OCI-LY7 (cell line): Measurements from ENCODE around the gene AMPD2. TPM values are rescaled to one million over a fixed set of nuclear protein-coding genes. Genes with fewer than 3 reads are reported as not detected.

Experiments
- BruUV-seq: library from RNA; stranded (reverse); fragments of 400-500 nt; replicated peaks from 2 replicates; lab custom pipeline; 2021; lab: Mats Ljungman, UMichigan
- CTCF ChIA-PET: fragments of 300-600 bp; sonication (Branson Sonifier 250); formaldehyde crosslinking; loops from one replicate; lab custom pipeline; 2022; ENCODE audit warnings: antibody characterized with exemption; ENCODE audit not compliant: unreplicated experiment; lab: Charles Lee
- POLR2A ChIA-PET: fragments of 300-600 bp; sonication (Branson Sonifier 250); formaldehyde crosslinking; loops from one replicate; lab custom pipeline; 2022; ENCODE audit warnings: antibody characterized with exemption; lab: Charles Lee
- DNase-seq: peaks from one replicate; pipeline ENCODE4 v3.0.0-alpha.2; 2015; ENCODE audit warnings: low spot score
- H2AFZ ChIP-seq: fragments of 200-600 bp; sonication (generic), shearing (Covaris generic); 2 replicates; pipeline ENCODE4 v1.6.1; 2014; ENCODE audit warnings: mild to moderate bottlenecking, antibody characterized with exemption, low read length, moderate library complexity
- H3K27ac ChIP-seq: fragments of 200-600 bp; sonication (generic); 2 replicates; pipeline ENCODE4 v1.5.1; 2014; ENCODE audit warnings: mixed run types, low read depth, mild to moderate bottlenecking, moderate library complexity, low read length, inconsistent platforms; ENCODE audit not compliant: poor library complexity, severe bottlenecking
- H3K36me3 ChIP-seq: fragments of 200-600 bp; sonication (generic); 2 replicates; pipeline ENCODE4 v1.6.1; 2014; ENCODE audit warnings: mild to moderate bottlenecking, antibody characterized with exemption, low read length, moderate library complexity, mixed read lengths; ENCODE audit not compliant: insufficient read depth
- H3K4me1 ChIP-seq: fragments of 200-600 bp; sonication (generic); 2 replicates; pipeline ENCODE4 v1.5.1; 2014; ENCODE audit warnings: mild to moderate bottlenecking, low read length; ENCODE audit not compliant: insufficient read depth, poor library complexity, severe bottlenecking
- H3K4me2 ChIP-seq: fragments of 200-600 bp; sonication (generic); 2 replicates; pipeline ENCODE4 v1.6.1; 2014; ENCODE audit warnings: mild to moderate bottlenecking, low read length
- H3K4me3 ChIP-seq: fragments of 200-600 bp; sonication (generic); 2 replicates; pipeline ENCODE4 v1.5.1; 2014; ENCODE audit warnings: mild to moderate bottlenecking, low read depth, low read length; ENCODE audit not compliant: poor library complexity, severe bottlenecking
- H3K79me2 ChIP-seq: fragments of 200-600 bp; sonication (generic); 2 replicates; pipeline ENCODE4 v1.6.1; 2016; ENCODE audit warnings: low read depth, mild to moderate bottlenecking, low read length, moderate library complexity, mixed read lengths; ENCODE audit not compliant: insufficient read depth
- H3K9me2 ChIP-seq: fragments of 200-600 bp; sonication (generic); 2 replicates; pipeline ENCODE4 v1.6.1; 2016; ENCODE audit warnings: mild to moderate bottlenecking, low read length, mixed read lengths; ENCODE audit not compliant: insufficient read depth
- H3K9me3 ChIP-seq: fragments of 200-600 bp; sonication (generic); 2 replicates; pipeline ENCODE4 v1.6.1; 2014; ENCODE audit warnings: mild to moderate bottlenecking, mixed run types, low read length, mixed read lengths
- H4K20me1 ChIP-seq: fragments of 200-600 bp; sonication (generic); 2 replicates; pipeline ENCODE4 v1.6.1; 2014; ENCODE audit warnings: mild to moderate bottlenecking, antibody characterized with exemption, low read length, moderate library complexity, mixed read lengths; ENCODE audit not compliant: insufficient read depth
- CTCF ChIP-seq: fragments of 200-600 bp; sonication (generic); conservative IDR thresholded peaks from 2 replicates; pipeline ENCODE4 v1.5.1; 2014; ENCODE audit warnings: mild to moderate bottlenecking, antibody characterized with exemption, low read length, moderate library complexity, mixed read lengths
- EZH2phosphoT487 ChIP-seq: fragments of 200-600 bp; sonication (generic); IDR thresholded peaks from 2 replicates; pipeline ENCODE4 v1.6.1; 2018; ENCODE audit warnings: low read depth, borderline replicate concordance, mild to moderate bottlenecking, mixed run types, antibody characterized with exemption, low read length, moderate library complexity, mixed read lengths
- intact Hi-C: fragments of 100-400 bp; cut with micrococcal nuclease; formaldehyde crosslinking; loops from one replicate; pipeline ENCODE4 v1.10.0; 2022; ENCODE audit not compliant: unreplicated experiment
- total RNA-seq, 2 experiments: library from RNA; depleted of rRNA in 1 of 2; stranded (reverse); fragments of >200 nt in 1 of 2; shearing (Covaris generic) in 1 of 2; gene quantifications; 2 replicates each; pipeline ENCODE4 v1.2.3, GENCODE V29; 2014 to 2022

Gene AMPD2
- total RNA-seq, 2 experiments from 2014 or later: 51.8 to 66.2 TPM

- Histone ChIP-seq H2AFZ (peak overlapping the region; percentile 47; the same call in 1 of the 2 replicates), H3K36me3 (no peaks in the 10 kb centered on the region), H3K79me2 (no peaks in the 10 kb centered on the region), H3K27ac (no peak overlapping the region), H3K9me2 (no peaks in the 10 kb centered on the region), H3K4me1 (no peaks in the 10 kb centered on the region), H4K20me1 (no peaks in the 10 kb centered on the region), H3K4me2 (no peak overlapping the region), H3K4me3 (no peak overlapping the region), H3K9me3 (no peaks in the 10 kb centered on the region)
- CTCF ChIA-PET: interaction anchor here (0.7 kb wide), 1 partner anchor 336 kb away, joined by 3 read pairs; no protein-coding TSS in a partner anchor
- no TSS peak for BruUV-seq
- POLR2A ChIA-PET: no interaction called here
- intact Hi-C loops: loop anchor here (5.0 kb wide), 2 partner anchors 129 to 339 kb away; partner anchors contain the start of gene AHCYL1
- TF ChIP-seq CTCF: peak; percentile 89
- no peak for TF ChIP-seq EZH2phosphoT487
- DNase-seq: peak; percentile 85
These were observed 24.0 kb downstream of the AMPD2 start for GRCh38 chr1:109643385-109644230.

GRCh38 chr1:109644670-109645069, 25.0 kb downstream of the AMPD2 start:
- H3K9me3 ChIP-seq: no peaks in the 10 kb centered on the region
- H4K20me1 ChIP-seq: no peaks in the 10 kb centered on the region
- no peak overlapping the region for H3K27ac ChIP-seq
- no peak overlapping the region for H2AFZ ChIP-seq
- no TSS peak for BruUV-seq
- H3K4me2 ChIP-seq: no peak overlapping the region
- no peak for TF ChIP-seq EZH2phosphoT487
- no peak for TF ChIP-seq CTCF
- H3K79me2 ChIP-seq: no peaks in the 10 kb centered on the region
- ChIA-PET CTCF (no interaction called here), POLR2A (no interaction called here)
- DNase-seq: no peak
- H3K4me1 ChIP-seq: no peaks in the 10 kb centered on the region
- intact Hi-C loops: loop anchor here (5.0 kb wide), 2 partner anchors 128 to 338 kb away; partner anchors contain the start of gene AHCYL1
- no peaks in the 10 kb centered on the region for H3K9me2 ChIP-seq
- H3K4me3 ChIP-seq: no peak overlapping the region
- no peaks in the 10 kb centered on the region for H3K36me3 ChIP-seq

- BruUV-seq: no TSS peak
- ChIA-PET POLR2A (interaction anchor here (1.1 kb wide), 1 partner anchor 9 kb away, joined by 3 read pairs; no protein-coding TSS in a partner anchor), CTCF (interaction anchor here (1.8 kb wide), 1 partner anchor 9 kb away, joined by 15 read pairs; no protein-coding TSS in a partner anchor)
- Histone ChIP-seq H3K4me2 (peak overlapping the region; percentile 38; the same call in 1 of the 2 replicates), H3K9me2 (no peaks in the 10 kb centered on the region), H3K4me3 (no peak overlapping the region), H3K36me3 (no peaks in the 10 kb centered on the region), H3K79me2 (no peaks in the 10 kb centered on the region), H3K4me1 (no peaks in the 10 kb centered on the region), H3K27ac (no peak overlapping the region), H4K20me1 (no peaks in the 10 kb centered on the region), H3K9me3 (no peaks in the 10 kb centered on the region), H2AFZ (peak overlapping the region; percentile 53; the same call in 1 of the 2 replicates)
- no peak for DNase-seq
- no peak for TF ChIP-seq EZH2phosphoT487
- peak; percentile 71 for TF ChIP-seq CTCF
- intact Hi-C loops: no loop called here
These were observed 29.9 kb downstream of the AMPD2 start for GRCh38 chr1:109649491-109649914.
